Left lung (tissue), 10 donors: ENCODE results near the gene DPP7. TPM values are rescaled to one million over a fixed set of nuclear protein-coding genes. Genes with fewer than 3 reads are reported as not detected.

Experiments
- ATAC-seq: fragments of 200-7000 bp; cut with Tn5 transposase; one replicate; pipeline ENCODE4 v1.9.1; 2020; ENCODE audit warnings: moderate library complexity
- DNase-seq, 4 donors: peaks; one replicate each; pipeline ENCODE4 v3.0.0-alpha.2; 2013 to 2020
- H3K27ac ChIP-seq, 2 donors: fragments of 200-600 bp; sonication (generic) in 1 of 2; one replicate each; pipeline versions ENCODE4 v1.5.0 to v1.8.0; 2020 to 2021
- H3K27me3 ChIP-seq, 2 donors: fragments of 200-600 bp; sonication (generic) in 1 of 2; one replicate each; pipeline versions ENCODE4 v1.5.0 to v1.8.0; 2020 to 2021
- H3K36me3 ChIP-seq, 2 donors: fragments of 200-600 bp; sonication (generic) in 1 of 2; one replicate each; pipeline versions ENCODE4 v1.5.0 to v1.8.0; 2020 to 2021
- H3K4me1 ChIP-seq, 2 donors: fragments of 200-600 bp; one replicate each; pipeline ENCODE4 v1.8.0; 2021
- H3K4me3 ChIP-seq, 2 donors: fragments of 200-600 bp; sonication (generic) in 1 of 2; one replicate each; pipeline versions ENCODE4 v1.5.0 to v1.8.0; 2020 to 2021; ENCODE audit warnings: mild to moderate bottlenecking in 1 of 2
- H3K9me3 ChIP-seq, 2 donors: fragments of 200-600 bp; sonication (generic) in 1 of 2; one replicate each; pipeline versions ENCODE4 v1.5.0 to v1.8.0; 2020 to 2021
- intact Hi-C, 2 donors: fragments of 100-400 bp; cut with DNase I; formaldehyde crosslinking; loops; one replicate each; pipeline versions ENCODE4 v1.11.2 to v1.14.2; 2022
- polyA plus RNA-seq, 6 donors: library from polyadenylated mRNA; unstranded; fragments of 120-200 nt; gene quantifications; one replicate each; pipeline ENCODE4 v1.2.1, GENCODE V29; 2013; ENCODE audit not compliant: insufficient read length in 6 of 6
- total RNA-seq, 2 donors: library from RNA; stranded (reverse); fragmentation: NEBNext Ultra II Directional; extraction: Animal tissue kit (Norgen Biotek cat#: 25700); gene quantifications; one replicate each; pipeline ENCODE4 v1.2.1, GENCODE V29; 2021
- TF ChIP-seq, protein P1 (sequence below), 2 donors: fragments of 200-600 bp; sonication (generic) in 1 of 2; IDR thresholded peaks; one replicate each; pipeline versions ENCODE4 v1.5.0 to v1.8.0; 2021; ENCODE audit warnings: antibody characterized with exemption in 2 of 2
- donor health status: DM: no; HTN: yes; CAD: no.
- donor health status: DM: no; HTN: no; CAD: no.

The DPP7 gene
- total and polyA plus RNA-seq, 8 donors = 35.8 to 165 (median 47.9) TPM

DNA sequence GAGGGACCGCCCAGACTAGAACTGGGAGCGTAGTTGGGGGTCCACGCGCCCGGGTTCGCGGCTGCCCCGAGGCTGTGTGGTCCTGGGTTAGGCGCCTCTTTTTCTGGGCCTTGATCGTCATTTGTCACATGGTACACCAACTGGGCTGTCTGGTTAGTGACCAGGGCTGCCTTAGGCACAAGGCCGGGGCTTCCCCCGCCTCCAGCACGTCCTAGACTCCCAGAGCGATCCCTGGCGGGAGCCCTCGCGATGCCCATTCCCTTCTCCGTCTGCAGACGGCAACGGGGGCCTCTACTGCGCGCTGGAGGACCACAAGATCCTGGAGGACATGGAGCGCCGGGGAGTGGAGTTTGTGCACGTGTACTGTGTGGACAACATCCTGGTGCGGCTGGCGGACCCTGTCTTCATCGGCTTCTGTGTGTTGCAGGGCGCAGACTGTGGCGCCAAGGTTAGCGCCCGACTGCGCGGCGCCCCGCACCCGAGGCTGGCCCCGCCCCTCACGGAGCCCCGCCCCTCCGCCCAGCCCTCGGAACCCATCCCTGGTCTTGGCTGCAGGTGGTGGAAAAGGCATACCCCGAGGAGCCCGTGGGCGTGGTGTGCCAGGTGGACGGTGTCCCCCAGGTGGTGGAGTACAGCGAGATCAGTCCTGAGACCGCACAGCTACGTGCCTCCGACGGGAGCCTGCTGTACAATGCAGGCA is 35.7 kb downstream of the DPP7 start:
- DNase-seq (peak in 1 of 4 donors; percentile 61), ATAC-seq (no peak)
- Histone ChIP-seq H3K4me3 (peak overlapping the region; percentile 66 to 78), H3K27ac (no peak overlapping the region), H3K27me3 (peaks cover 0 to 17% of the 10 kb centered on the region in 2 donors), H3K9me3 (no peaks in the 10 kb centered on the region), H3K36me3 (peaks cover 0 to 54% of the 10 kb centered on the region in 2 donors), H3K4me1 (peaks cover 11 to 42% of the 10 kb centered on the region in 2 donors)
- TF ChIP-seq, protein P1, sequence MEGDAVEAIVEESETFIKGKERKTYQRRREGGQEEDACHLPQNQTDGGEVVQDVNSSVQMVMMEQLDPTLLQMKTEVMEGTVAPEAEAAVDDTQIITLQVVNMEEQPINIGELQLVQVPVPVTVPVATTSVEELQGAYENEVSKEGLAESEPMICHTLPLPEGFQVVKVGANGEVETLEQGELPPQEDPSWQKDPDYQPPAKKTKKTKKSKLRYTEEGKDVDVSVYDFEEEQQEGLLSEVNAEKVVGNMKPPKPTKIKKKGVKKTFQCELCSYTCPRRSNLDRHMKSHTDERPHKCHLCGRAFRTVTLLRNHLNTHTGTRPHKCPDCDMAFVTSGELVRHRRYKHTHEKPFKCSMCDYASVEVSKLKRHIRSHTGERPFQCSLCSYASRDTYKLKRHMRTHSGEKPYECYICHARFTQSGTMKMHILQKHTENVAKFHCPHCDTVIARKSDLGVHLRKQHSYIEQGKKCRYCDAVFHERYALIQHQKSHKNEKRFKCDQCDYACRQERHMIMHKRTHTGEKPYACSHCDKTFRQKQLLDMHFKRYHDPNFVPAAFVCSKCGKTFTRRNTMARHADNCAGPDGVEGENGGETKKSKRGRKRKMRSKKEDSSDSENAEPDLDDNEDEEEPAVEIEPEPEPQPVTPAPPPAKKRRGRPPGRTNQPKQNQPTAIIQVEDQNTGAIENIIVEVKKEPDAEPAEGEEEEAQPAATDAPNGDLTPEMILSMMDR (IDR thresholded peaks at IDR 0.05) = no peak
- intact Hi-C loops = no loop called here

DNA sequence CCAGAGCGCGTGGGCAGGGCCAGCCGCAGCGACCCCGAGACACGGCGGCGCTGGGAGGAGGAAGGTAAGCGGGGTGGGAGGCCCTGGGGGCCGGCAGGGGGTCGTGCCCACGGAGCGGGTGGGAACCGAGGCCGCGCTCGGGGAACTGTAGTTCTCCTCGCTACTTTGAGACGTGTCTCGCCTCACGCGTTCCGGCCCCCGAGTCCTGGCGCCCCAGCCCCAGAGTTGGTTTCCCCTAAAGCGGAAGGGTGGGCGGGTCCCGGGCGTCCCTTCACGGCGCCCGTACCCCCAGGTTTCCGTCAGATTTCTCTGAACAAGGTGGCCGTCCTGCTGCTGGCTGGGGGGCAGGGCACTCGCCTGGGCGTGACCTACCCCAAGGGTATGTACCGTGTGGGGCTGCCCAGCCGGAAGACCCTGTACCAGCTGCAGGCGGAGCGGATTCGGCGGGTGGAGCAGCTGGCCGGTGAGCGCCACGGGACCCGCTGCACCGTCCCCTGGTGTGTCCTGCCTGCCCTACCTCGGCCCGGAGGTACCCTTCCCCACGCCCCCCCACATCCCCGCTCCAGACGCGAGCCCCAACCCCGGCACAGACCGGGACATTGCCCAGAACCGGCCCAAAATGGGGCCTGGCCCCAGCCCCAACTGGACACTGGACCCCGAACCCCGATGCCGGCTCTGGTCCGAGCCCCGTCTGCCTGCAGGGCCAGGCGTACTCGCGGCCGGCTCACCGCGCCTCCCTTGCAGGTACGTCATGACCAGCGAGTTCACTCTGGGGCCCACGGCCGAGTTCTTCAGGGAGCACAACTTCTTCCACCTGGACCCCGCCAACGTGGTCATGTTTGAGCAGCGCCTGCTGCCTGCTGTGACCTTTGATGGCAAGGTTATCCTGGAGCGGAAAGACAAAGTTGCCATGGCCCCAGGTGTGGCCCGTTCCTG is 36.5 kb downstream of the DPP7 start:
- peak in 1 of 4 donors; percentile 84 for DNase-seq
- peak overlapping the region in 1 of 2 donors; percentile 65 for H3K27ac ChIP-seq
- H3K27me3 ChIP-seq = peaks cover 0 to 17% of the 10 kb centered on the region in 2 donors
- H3K4me3 ChIP-seq = peak overlapping the region; percentile 66 to 78
- peaks cover 0 to 46% of the 10 kb centered on the region in 2 donors for H3K36me3 ChIP-seq
- H3K9me3 ChIP-seq = no peaks in the 10 kb centered on the region
- H3K4me1 ChIP-seq = peaks cover 11 to 35% of the 10 kb centered on the region in 2 donors
- TF ChIP-seq, protein P1 (IDR thresholded peaks at IDR 0.05) = no peak
- ATAC-seq = peak; percentile 15
- intact Hi-C loops = no loop called here

DNA sequence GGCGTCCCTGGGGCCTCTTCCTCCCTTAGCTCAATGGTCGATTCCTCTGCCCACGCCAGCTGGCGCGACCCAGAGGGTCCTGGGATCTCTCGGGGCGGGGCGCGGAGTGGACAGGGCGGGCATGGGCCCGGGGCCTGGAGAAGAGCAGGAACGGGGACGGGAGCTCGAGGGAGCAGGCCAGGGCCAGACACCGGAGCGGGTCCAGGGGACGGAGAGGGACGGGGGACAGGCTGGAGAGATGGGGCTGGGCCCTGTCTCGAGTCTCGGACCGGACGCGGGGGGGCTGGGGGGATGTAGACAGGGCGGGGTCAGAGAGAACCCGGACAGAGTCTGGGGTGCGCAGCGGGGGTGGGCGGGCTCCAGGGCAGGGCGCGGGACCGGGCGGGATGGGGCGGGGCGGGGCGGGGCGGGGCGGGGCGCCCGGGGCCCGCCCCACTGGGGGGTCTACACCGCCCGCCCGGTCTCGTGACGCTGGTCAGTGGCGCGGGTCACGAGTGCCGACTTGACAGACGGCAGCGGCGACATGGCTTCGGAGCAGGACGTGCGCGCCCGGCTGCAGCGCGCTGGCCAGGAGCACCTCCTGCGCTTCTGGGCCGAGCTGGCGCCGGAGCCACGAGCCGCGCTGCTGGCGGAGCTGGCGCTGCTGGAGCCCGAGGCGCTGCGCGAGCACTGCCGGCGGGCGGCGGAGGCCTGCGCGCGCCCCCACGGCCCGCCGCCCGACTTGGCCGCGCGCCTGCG is 37.4 kb downstream of the DPP7 start, which contains the start of gene UAP1L1:
Gene UAP1L1, plus strand, starts transcription at position 508 of the 738 bp plus-strand sequence. Its CDS starts 16 bp downstream, at position 524.
- peaks cover 0 to 38% of the 10 kb centered on the region in 2 donors for H3K36me3 ChIP-seq
- H3K4me3 ChIP-seq = peak within 1 kb of the TSS; percentile 66 to 78
- DNase-seq = peak; percentile 45 to 92 (median 82)
- peak; percentile 74 for ATAC-seq
- peak within 1 kb of the TSS; percentile 61 to 65 for H3K27ac ChIP-seq
- intact Hi-C loops = no loop called here
- TF ChIP-seq, protein P1 (IDR thresholded peaks at IDR 0.05) = no peak
- H3K9me3 ChIP-seq = no peaks in the 10 kb centered on the region
- peaks cover 0 to 17% of the 10 kb centered on the region in 2 donors for H3K27me3 ChIP-seq
- H3K4me1 ChIP-seq = peaks cover 11 to 30% of the 10 kb centered on the region in 2 donors

DNA sequence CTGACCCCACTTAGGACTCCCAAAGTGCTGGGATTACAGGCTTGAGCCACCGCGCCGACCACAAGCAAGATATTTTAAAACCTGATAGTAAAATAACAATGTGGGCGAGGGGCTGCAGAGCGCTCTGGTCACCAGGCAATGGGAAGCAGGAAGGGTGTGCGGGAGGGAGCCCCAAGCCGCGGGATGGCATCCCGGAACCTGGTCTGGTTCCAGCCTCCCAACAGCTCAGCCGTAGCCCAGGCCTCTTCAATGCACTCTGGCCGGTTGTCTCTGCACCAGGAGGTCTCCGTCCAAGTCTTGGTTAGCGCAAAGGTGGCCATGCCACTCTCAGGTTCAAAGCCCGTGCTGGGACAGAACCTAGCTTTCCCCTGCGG is 37.9 kb downstream of the DPP7 start:
- peaks cover 0 to 32% of the 10 kb centered on the region in 2 donors for H3K36me3 ChIP-seq
- ATAC-seq (peak; percentile 4), DNase-seq (no peak)
- H3K9me3 ChIP-seq = no peaks in the 10 kb centered on the region
- TF ChIP-seq, protein P1 (IDR thresholded peaks at IDR 0.05) = no peak
- H3K27me3 ChIP-seq = peaks cover 0 to 17% of the 10 kb centered on the region in 2 donors
- peak overlapping the region; percentile 61 to 64 for H3K27ac ChIP-seq
- intact Hi-C loops = no loop called here
- peak overlapping the region; percentile 14 to 78 for H3K4me3 ChIP-seq
- H3K4me1 ChIP-seq = peaks cover 11 to 34% of the 10 kb centered on the region in 2 donors
